ENCODE results near the gene SIK3.
"Not testable (repeated sequence)": the region's sequence is repeated elsewhere in the genome, so short reads cannot be mapped to it uniquely, and the experiment has no call there.

SIK3 gene

DNA sequence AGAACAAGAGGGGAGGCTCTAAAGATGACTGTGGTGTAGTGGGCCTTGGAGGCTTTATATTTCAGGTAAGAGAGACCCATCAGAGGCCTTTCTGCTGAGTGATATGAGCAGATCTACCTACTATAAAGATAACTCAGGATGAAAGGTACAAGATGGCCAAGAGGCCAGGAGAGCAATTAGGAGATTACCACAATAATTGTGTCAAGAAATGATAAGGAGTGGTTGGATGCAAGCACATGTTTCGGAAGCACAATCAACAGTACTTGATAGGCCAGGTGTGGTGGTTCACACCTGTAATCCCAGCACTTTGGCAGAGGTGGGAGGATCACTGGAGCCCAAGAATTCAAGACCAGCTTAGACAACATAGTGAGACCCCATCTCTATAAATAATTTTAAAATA, 43.8 kb downstream of the SIK3 start:
- TF ChIP-seq ZNF274 (IDR thresholded peaks at IDR 0.05; ENCODE audit: low read depth, low read length): no peak
- no peak overlapping the region for H3K4me3 ChIP-seq (ENCODE audit: low read length)

GRCh38 chr11:117052196-117053149, 45.8 kb downstream of the SIK3 start:
- no peak for TF ChIP-seq ZNF274 (IDR thresholded peaks at IDR 0.05; ENCODE audit: low read depth, low read length)
- H3K4me3 ChIP-seq (ENCODE audit: low read length): no peak overlapping the region

GRCh38 chr11:117050121-117050520, 48.1 kb downstream of the SIK3 start:
- H3K4me3 ChIP-seq (ENCODE audit: low read length): not testable (repeated sequence)

DNA sequence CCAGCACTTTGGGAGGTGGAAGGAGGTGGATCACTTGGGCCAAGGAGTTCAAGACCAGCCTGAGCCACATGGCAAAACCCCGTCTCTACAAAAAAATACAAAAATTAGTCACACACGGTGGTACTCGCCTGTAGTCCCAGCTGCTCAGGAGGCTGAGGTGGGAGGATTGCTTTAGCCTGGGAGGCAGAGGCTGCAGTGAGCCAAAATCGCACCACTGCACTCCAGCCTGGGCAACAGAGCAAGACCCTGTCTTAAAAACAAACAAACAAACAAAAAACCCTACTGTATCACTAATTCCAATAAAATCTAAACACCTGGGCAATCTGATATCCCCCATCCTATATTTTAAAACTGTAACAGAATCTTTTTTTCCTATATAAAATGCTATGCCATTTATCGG, 51.6 kb downstream of the SIK3 start:
- H3K4me3 ChIP-seq (ENCODE audit: low read length): not testable (repeated sequence)

- no peak overlapping the region for H3K4me3 ChIP-seq (ENCODE audit: low read length)
- TF ChIP-seq ZNF274 (IDR thresholded peaks at IDR 0.05; ENCODE audit: low read depth, low read length): no peak
These were observed 52.3 kb downstream of the SIK3 start for GRCh38 chr11:117045956-117046355.

DNA sequence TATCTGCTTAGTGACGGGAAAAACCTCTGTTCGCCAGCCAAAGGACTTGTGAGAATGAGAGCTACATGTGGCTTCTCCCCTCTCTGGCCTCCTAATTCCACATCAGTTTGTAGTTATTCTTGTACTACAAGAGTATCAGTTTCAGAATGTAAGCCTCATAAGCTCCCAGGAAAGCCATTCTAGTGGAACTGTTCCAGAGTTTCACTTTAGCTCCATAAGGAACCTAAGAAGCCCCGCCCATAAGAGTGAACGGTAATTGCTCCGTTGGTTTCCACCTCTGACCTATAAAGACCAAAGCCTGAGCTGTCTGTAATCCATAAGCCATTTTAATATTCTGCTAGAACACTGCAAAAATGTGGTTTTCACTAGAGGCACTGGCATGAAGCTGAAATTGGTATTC, 53.0 kb downstream of the SIK3 start:
- H3K4me3 ChIP-seq (ENCODE audit: low read length): no peak overlapping the region
- no peak for TF ChIP-seq ZNF274 (IDR thresholded peaks at IDR 0.05; ENCODE audit: low read depth, low read length)

GRCh38 chr11:117044287-117045035, 53.8 kb downstream of the SIK3 start:
- no peak for TF ChIP-seq ZNF274 (IDR thresholded peaks at IDR 0.05; ENCODE audit: low read depth, low read length)
- H3K4me3 ChIP-seq (ENCODE audit: low read length): no peak overlapping the region

DNA sequence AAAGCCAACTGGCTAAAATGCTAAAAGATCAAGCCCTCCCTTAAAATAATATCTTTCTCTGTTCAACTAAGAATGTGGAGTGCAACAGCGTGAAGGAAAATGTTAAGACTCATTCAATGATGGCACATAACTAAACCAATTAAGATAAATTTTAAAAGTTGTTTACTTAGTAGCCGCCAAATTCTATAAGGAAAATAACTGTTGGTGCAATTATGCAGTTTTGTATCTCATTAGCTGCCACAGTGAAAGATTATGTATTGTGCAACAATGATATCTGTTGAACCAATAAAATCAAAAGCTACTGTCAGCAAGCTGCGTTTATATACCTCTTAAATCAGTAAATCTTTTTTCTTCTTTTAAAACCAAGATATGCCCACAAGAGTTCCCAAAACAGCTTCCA, 55.5 kb downstream of the SIK3 start:
- TF ChIP-seq ZNF274 (IDR thresholded peaks at IDR 0.05; ENCODE audit: low read depth, low read length): no peak
- no peak overlapping the region for H3K4me3 ChIP-seq (ENCODE audit: low read length)

GRCh38 chr11:117039900-117040299, 58.3 kb downstream of the SIK3 start:
- TF ChIP-seq ZNF274 (IDR thresholded peaks at IDR 0.05; ENCODE audit: low read depth, low read length): no peak
- H3K4me3 ChIP-seq (ENCODE audit: low read length): no peak overlapping the region

DNA sequence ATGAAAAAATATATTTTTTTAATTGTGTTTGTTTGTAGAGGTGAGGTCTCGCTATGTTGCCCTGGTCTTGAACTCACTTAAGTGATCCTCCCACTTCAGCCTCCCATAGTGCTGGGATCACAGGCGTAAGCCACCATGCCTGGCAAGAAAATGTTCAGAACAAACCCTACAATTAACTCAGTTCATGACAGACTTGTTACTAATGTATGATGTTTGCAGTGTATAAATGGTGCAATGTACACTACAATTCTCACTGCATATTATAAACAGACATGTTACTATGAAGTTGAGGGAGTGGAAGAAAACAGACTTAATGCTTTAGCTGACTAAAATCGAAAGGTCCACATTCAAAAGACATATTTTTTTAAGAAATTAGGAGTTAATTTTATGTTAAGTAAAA, 59.0 kb downstream of the SIK3 start:
- H3K4me3 ChIP-seq (ENCODE audit: low read length): no peak overlapping the region
- no peak for TF ChIP-seq ZNF274 (IDR thresholded peaks at IDR 0.05; ENCODE audit: low read depth, low read length)

- H3K4me3 ChIP-seq (ENCODE audit: low read length): no peak overlapping the region
- TF ChIP-seq ZNF274 (IDR thresholded peaks at IDR 0.05; ENCODE audit: low read depth, low read length): no peak
These were observed 60.3 kb downstream of the SIK3 start for GRCh38 chr11:117037975-117038350.

GRCh38 chr11:117037279-117037974, 60.8 kb downstream of the SIK3 start:
- no peak overlapping the region for H3K4me3 ChIP-seq (ENCODE audit: low read length)
- no peak for TF ChIP-seq ZNF274 (IDR thresholded peaks at IDR 0.05; ENCODE audit: low read depth, low read length)

DNA sequence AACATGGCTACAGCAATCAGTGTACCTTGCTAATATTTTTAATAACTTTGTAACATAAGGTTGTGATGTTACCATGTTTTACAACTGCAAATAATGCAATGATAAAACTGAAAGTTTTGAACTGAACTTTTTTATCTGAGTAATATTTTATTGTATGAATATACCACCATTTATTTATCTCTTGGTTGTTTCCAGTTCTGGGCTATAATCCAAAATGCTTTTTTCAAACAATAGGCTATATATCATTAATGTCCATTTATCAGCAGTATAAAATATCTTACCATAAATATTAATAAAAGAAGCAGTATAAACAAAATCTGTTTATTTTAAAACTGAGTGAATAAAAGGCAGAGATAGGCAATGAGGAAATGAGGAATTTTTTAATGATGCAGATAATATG, 63.3 kb downstream of the SIK3 start:
- no peak overlapping the region for H3K4me3 ChIP-seq (ENCODE audit: low read length)
- TF ChIP-seq ZNF274 (IDR thresholded peaks at IDR 0.05; ENCODE audit: low read depth, low read length): no peak

DNA sequence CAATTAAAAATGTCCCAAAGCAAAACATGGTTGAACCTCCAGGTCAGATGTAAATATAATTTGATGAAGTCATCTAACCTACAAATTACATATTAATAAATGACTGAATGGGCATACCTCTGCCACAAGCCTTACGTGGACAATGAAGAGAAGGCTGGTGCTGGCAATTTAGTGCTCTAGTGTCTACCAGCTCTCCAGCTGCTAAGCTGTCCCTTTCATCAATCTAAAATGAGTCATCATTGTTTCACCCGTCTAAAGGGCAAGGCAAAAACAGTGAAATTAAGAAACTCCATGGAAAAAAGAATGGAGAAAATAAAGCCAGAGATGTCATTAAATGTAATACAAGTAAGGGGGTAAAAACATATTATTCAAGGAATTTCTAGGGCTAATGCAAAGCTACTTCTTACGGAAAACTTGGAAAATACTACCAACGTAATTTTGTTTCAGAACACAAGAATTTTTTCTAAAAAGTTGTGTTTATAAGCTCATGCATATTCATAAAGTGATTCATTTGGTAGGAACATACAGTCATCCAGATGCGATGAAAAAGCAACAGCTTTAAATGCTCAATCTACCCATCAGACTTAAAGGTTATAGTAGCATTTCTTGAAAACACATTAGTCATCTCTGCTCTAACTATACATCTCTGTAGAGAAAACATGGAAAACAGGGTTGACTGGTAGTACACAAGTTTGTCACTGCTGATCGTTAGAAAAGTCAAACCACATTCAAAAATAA, 71.5 kb downstream of the SIK3 start:
- TF ChIP-seq ZNF274 (IDR thresholded peaks at IDR 0.05; ENCODE audit: low read depth, low read length): no peak
- no peak overlapping the region for H3K4me3 ChIP-seq (ENCODE audit: low read length)

DNA sequence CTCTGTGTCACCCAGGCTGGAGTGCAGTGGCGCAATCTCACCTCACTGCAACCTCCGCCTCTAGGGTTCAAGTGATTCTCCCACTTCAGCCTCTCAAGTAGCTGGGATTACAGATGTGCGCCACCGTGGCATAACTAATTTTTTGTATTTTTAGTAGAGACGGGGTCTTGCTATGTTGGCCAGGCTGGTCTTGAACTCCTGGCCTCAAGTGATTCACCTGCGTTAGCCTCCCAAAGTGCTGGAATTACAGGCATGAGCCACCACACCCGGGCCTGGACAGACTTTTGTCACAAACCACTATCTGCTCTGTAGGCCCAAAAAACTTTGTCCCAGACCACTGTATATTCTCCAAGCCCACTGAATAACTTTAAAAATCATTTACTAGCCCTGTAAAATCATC, 74.5 kb downstream of the SIK3 start:
- H3K4me3 ChIP-seq (ENCODE audit: low read length): not testable (repeated sequence)
